K562 (cell line): ENCODE results near the gene AFG1L. TPM values are rescaled to one million over a fixed set of nuclear protein-coding genes. Genes with fewer than 3 reads are reported as not detected.
A peak's percentile ranks its signal among the peaks of the same experiment; 100 is the strongest.

Source experiments
- ADNP ChIP-seq: fragments of 200-800 bp; sonication (Bioruptor generic); IDR thresholded peaks from 2 replicates; pipeline ENCODE4 v1.6.1; 2016; ENCODE audit warnings: missing genetic modification characterization, missing compliant biosample characterization
- ATF4 ChIP-seq: fragments of 450-650 bp; formaldehyde crosslinking; IDR thresholded peaks from 2 replicates; pipeline ENCODE4 v1.4.0; 2022; ENCODE audit warnings: mild to moderate bottlenecking, moderate library complexity
- ATF6 ChIP-seq: sonication (generic); formaldehyde crosslinking; IDR thresholded peaks from 2 replicates; pipeline ENCODE4 v1.4.0; 2020; ENCODE audit warnings: mild to moderate bottlenecking, missing genetic modification reagents
- ATF7 ChIP-seq: fragments of 450-650 bp; IDR thresholded peaks from 2 replicates; pipeline ENCODE4 v1.7.1; 2014; ENCODE audit warnings: mild to moderate bottlenecking, moderate library complexity
- BRD9 ChIP-seq: fragments of 450-650 bp; IDR thresholded peaks from 2 replicates; pipeline ENCODE4 v1.6.1; 2018; ENCODE audit warnings: low read depth; ENCODE audit not compliant: partially characterized antibody
- CXXC5 ChIP-seq: fragments of 250-450 bp; sonication (Bioruptor Pico); IDR thresholded peaks from 2 replicates; pipeline ENCODE4 v1.8.0; 2022; ENCODE audit warnings: inconsistent platforms, mild to moderate bottlenecking, moderate library complexity
- EP300 ChIP-seq: IDR thresholded peaks from 2 replicates; pipeline ENCODE4 v1.6.1; 2012; ENCODE audit warnings: low read length, improper control_type of control experiment
- FOXM1 ChIP-seq, 2 experiments: fragments of 450-650 bp in 1 of 2; sonication (generic) in 1 of 2; formaldehyde crosslinking in 1 of 2; IDR thresholded peaks; 2 replicates each; pipeline versions ENCODE4 v1.6.1 to v1.9.0; 2017 to 2022; ENCODE audit warnings: low read depth in 2 of 2, mild to moderate bottlenecking in 2 of 2, missing genetic modification reagents in 1 of 2, moderate library complexity in 1 of 2
- HDAC1 ChIP-seq, 2 experiments: fragments of 450-650 bp; IDR thresholded peaks; 2 replicates each; pipeline ENCODE4 v1.6.1; 2016 to 2017; ENCODE audit warnings: inconsistent platforms in 1 of 2, mild to moderate bottlenecking in 1 of 2, moderate library complexity in 1 of 2
- HDAC2 ChIP-seq: fragments of 450-650 bp; IDR thresholded peaks from 2 replicates; pipeline ENCODE4 v1.6.1; 2016; ENCODE audit warnings: mild to moderate bottlenecking
- HES1 ChIP-seq: fragments of 450-650 bp; IDR thresholded peaks from 2 replicates; pipeline ENCODE4 v1.6.1; 2016; ENCODE audit warnings: low read depth, mild to moderate bottlenecking, moderate library complexity
- HMGN3 ChIP-seq: IDR thresholded peaks from 2 replicates; pipeline ENCODE4 v1.6.1; 2011; ENCODE audit warnings: borderline replicate concordance, low read depth, mild to moderate bottlenecking, mixed read lengths, low read length; ENCODE audit not compliant: insufficient read length; ENCODE audit errors: extremely low read depth
- IFI16 ChIP-seq: fragments of 250-450 bp; sonication (Bioruptor Pico); IDR thresholded peaks from 2 replicates; pipeline ENCODE4 v2.1.2; 2022; ENCODE audit warnings: mild to moderate bottlenecking, inconsistent platforms
- KLF16 ChIP-seq: IDR thresholded peaks from 2 replicates; pipeline ENCODE4 v1.6.1; 2016; ENCODE audit warnings: antibody characterized with exemption
- MEF2D ChIP-seq: conservative IDR thresholded peaks from 2 replicates; pipeline ENCODE4 v1.6.1; 2016; ENCODE audit warnings: low read depth, missing genetic modification characterization, missing compliant biosample characterization
- NFIC ChIP-seq: fragments of 450-650 bp; IDR thresholded peaks from 2 replicates; pipeline ENCODE4 v1.6.1; 2017; ENCODE audit warnings: mild to moderate bottlenecking, inconsistent platforms
- RCOR1 ChIP-seq, 2 experiments: IDR thresholded peaks; 2 replicates each; pipeline ENCODE4 v1.6.1; 2012; ENCODE audit warnings: low read depth in 2 of 2, low read length in 2 of 2, borderline replicate concordance in 1 of 2, improper control_type of control experiment in 1 of 2
- SMARCA4 ChIP-seq: fragments of 450-650 bp; IDR thresholded peaks from 2 replicates; pipeline ENCODE4 v1.6.1; 2016
- SMARCA5 ChIP-seq: fragments of 450-650 bp; IDR thresholded peaks from 2 replicates; pipeline ENCODE4 v1.6.1; 2016
- SMARCE1 ChIP-seq: fragments of 450-650 bp; IDR thresholded peaks from 2 replicates; pipeline ENCODE4 v1.7.1; 2016; ENCODE audit warnings: mild to moderate bottlenecking
- SNIP1 ChIP-seq: fragments of 450-650 bp; IDR thresholded peaks from 2 replicates; pipeline ENCODE4 v1.7.1; 2017; ENCODE audit warnings: low read depth, mild to moderate bottlenecking
- TCF3 ChIP-seq: sonication (generic); formaldehyde crosslinking; IDR thresholded peaks from 2 replicates; pipeline ENCODE4 v1.4.0; 2020; ENCODE audit warnings: mild to moderate bottlenecking, missing genetic modification reagents
- TCF7L2 ChIP-seq: fragments of 150-350 bp; IDR thresholded peaks from 2 replicates; pipeline ENCODE4 v1.6.1; 2016; ENCODE audit warnings: low read depth, mild to moderate bottlenecking, low read length, moderate library complexity
- TEAD1 ChIP-seq, 2 experiments: fragments of 450-650 bp in 1 of 2; sonication (generic) in 1 of 2; formaldehyde crosslinking; IDR thresholded peaks; 2 replicates each; pipeline versions ENCODE4 v1.4.0 to v1.8.0; 2020 to 2022; ENCODE audit warnings: mild to moderate bottlenecking in 2 of 2, missing genetic modification reagents in 1 of 2
- ZNF197 ChIP-seq: fragments of 200-800 bp; sonication (Bioruptor generic); IDR thresholded peaks from 2 replicates; pipeline ENCODE4 v1.6.1; 2016; ENCODE audit warnings: low read depth, missing genetic modification characterization, missing compliant biosample characterization
- ZNF639 ChIP-seq, 2 experiments: fragments of 200-800 bp in 1 of 2; sonication (Bioruptor generic) in 1 of 2; sonication (generic) in 1 of 2; formaldehyde crosslinking in 1 of 2; IDR thresholded peaks in 1 of 2; conservative IDR thresholded peaks in 1 of 2; 2 replicates each; pipeline versions ENCODE4 v1.5.0 to v1.6.1; 2016 to 2020; ENCODE audit warnings: missing compliant biosample characterization in 1 of 2, missing genetic modification characterization in 1 of 2, missing genetic modification reagents in 1 of 2
- polyA plus RNA-seq, 8 experiments: library from polyadenylated mRNA; depleted of rRNA in 4 of 8; stranded (reverse) in 5 of 8; unstranded in 3 of 8; fragments of >200 nt; fragmentation: Nextera tagmentation in 2 of 8; fragmentation: Illumina TruSeq in 1 of 8; extraction: Ambion mirVana in 2 of 8; extraction: Trizol in 1 of 8; gene quantifications; 2 replicates each; pipeline versions ENCODE4 v1.2.1 to v1.2.3, GENCODE V29; 2011 to 2014; ENCODE audit warnings: inconsistent platforms in 1 of 8, missing spikeins in 1 of 8
- total RNA-seq, 7 experiments: library from RNA; depleted of rRNA in 6 of 7; stranded (reverse); fragments of >200 nt in 6 of 7; fragmentation: Illumina TruSeq in 2 of 7; extraction: Trizol in 2 of 7; gene quantifications; 2 replicates each; pipeline versions ENCODE4 v1.2.1 to v1.2.3, GENCODE V29; 2011 to 2021; ENCODE audit warnings: low replicate concordance in 1 of 7

The AFG1L gene
- total and polyA plus RNA-seq, 9 of the 15 experiments (the other 6 are each of a cell fraction or from before 2014, with no cell fraction given): 2.2 to 15.5 (median 5.8) TPM

DNA sequence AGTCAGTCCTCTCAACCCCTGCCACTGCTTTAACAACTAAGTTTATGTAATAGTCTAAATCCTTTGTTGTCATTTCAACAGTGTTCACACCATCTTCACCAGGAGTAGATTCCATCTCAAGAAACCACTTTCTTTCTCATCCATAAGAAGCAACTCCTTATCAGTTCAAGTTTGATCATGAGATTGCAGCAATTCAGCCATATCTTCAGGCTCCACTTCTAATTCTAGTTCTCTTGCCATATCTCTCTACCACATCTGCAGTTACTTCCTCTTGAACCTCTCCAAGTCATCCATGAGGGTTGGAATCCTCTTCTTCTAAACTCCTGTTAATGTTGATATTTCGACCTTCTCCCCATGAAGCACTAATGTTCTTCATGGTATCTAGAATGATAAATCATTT lies 208.0 kb downstream of the AFG1L start (continued):
- TF ChIP-seq ATF6 (CRISPR knock-in tag): no peak
- no peak for TF ChIP-seq TCF7L2
- no peak for TF ChIP-seq SNIP1
- TF ChIP-seq ZNF639 (CRISPR knock-in tag; conservative IDR thresholded peaks at IDR 0.05 in 1 of 2, IDR thresholded peaks at IDR 0.05 in 1 of 2): 0 out of 4 replicates have a peak, but pooled peaks of 1 of the 2 experiments have one; percentile 24
- peak; percentile 84 for TF ChIP-seq MEF2D (tag)
- TF ChIP-seq ATF7: no peak
- no peak for TF ChIP-seq HMGN3
- no peak for TF ChIP-seq SMARCA5
- TF ChIP-seq HDAC2: peak; percentile 57; the same call in 1 of the 2 replicates
- TF ChIP-seq BRD9: no peak
- peak; percentile 68 for TF ChIP-seq KLF16
- TF ChIP-seq NFIC: peak; percentile 41; the same call in 1 of the 2 replicates
- no peak for TF ChIP-seq ZNF197
- peak; percentile 95 for TF ChIP-seq SMARCE1
- 0 out of 2 replicates have a peak, but pooled peaks have one; percentile 20 for TF ChIP-seq CXXC5 (CRISPR knock-in tag)
- TF ChIP-seq TCF3: peak; percentile 77
- 0 out of 2 replicates have a peak, but pooled peaks have one; percentile 43 for TF ChIP-seq ATF4
- no peak for TF ChIP-seq IFI16 (CRISPR knock-in tag)
- TF ChIP-seq HDAC1 (IDR thresholded peaks at IDR 0.05): 0 out of 4 replicates have a peak, but pooled peaks of 1 of the 2 experiments have one; percentile 28
- peak; percentile 70; the same call in 1 of the 2 replicates for TF ChIP-seq FOXM1 (IDR thresholded peaks at IDR 0.05; ENCODE audit: low read depth)
- TF ChIP-seq FOXM1 (CRISPR knock-in tag; IDR thresholded peaks at IDR 0.05; ENCODE audit: low read depth): no peak
- TF ChIP-seq SMARCA4: peak; percentile 91
- TF ChIP-seq HES1: peak; percentile 85
- peak; percentile 63 for TF ChIP-seq EP300
- TF ChIP-seq ADNP (tag): no peak
- 0 out of 4 replicates have a peak, but pooled peaks of 1 of the 2 experiments have one; percentile 41 for TF ChIP-seq TEAD1 (CRISPR knock-in tag; IDR thresholded peaks at IDR 0.05)
- peak in 1 of 2 experiments; percentile 85; a peak in 1 of 4 replicates for TF ChIP-seq RCOR1 (IDR thresholded peaks at IDR 0.05; ENCODE audit: borderline replicate concordance in 1 of 2, low read depth in 2 of 2, low read length in 2 of 2)
